Neural progenitor cell (in vitro differentiated cells): ENCODE results near the gene DCDC2. TPM values are rescaled to one million over a fixed set of nuclear protein-coding genes. Genes with fewer than 3 reads are reported as not detected.

ENCODE experiments used
- DNase-seq: peaks from one replicate; pipeline ENCODE4 v3.0.0-alpha.2; 2016; ENCODE audit warnings: low spot score
- H2AFZ ChIP-seq: fragments of 200-600 bp; sonication (generic); replicated peaks from 2 replicates; pipeline ENCODE4 v1.6.1; 2016; ENCODE audit warnings: antibody characterized with exemption
- H3F3A ChIP-seq: fragments of 200-600 bp; sonication (generic); 2 replicates; pipeline ENCODE4 v1.6.1; 2016; ENCODE audit warnings: antibody characterized with exemption, low read depth
- H3K27ac ChIP-seq: fragments of 200-600 bp; sonication (generic); 2 replicates; pipeline ENCODE4 v1.5.1; 2016; ENCODE audit warnings: mild to moderate bottlenecking
- H3K27me3 ChIP-seq: fragments of 200-600 bp; sonication (generic); 2 replicates; pipeline ENCODE4 v1.6.1; 2016; ENCODE audit warnings: mild to moderate bottlenecking, moderate library complexity
- H3K36me3 ChIP-seq: fragments of 200-600 bp; sonication (generic); 2 replicates; pipeline ENCODE4 v1.5.1; 2016
- H3K4me1 ChIP-seq: fragments of 200-600 bp; sonication (generic); 2 replicates; pipeline ENCODE4 v1.6.1; 2016; ENCODE audit warnings: mixed run types
- H3K4me2 ChIP-seq: fragments of 200-600 bp; sonication (generic); 2 replicates; pipeline ENCODE4 v1.6.1; 2016
- H3K4me3 ChIP-seq: fragments of 200-600 bp; sonication (generic); 2 replicates; pipeline ENCODE4 v1.5.1; 2016
- H3K79me2 ChIP-seq: fragments of 200-600 bp; sonication (generic); 2 replicates; pipeline ENCODE4 v1.6.1; 2016; ENCODE audit warnings: low read depth
- H3K9ac ChIP-seq: fragments of 200-600 bp; sonication (generic); 2 replicates; pipeline ENCODE4 v1.6.1; 2016
- H3K9me3 ChIP-seq: fragments of 200-600 bp; sonication (generic); 2 replicates; pipeline ENCODE4 v1.5.1; 2016; ENCODE audit warnings: low read depth
- H4K20me1 ChIP-seq: fragments of 200-600 bp; sonication (generic); 2 replicates; pipeline ENCODE4 v1.6.1; 2016; ENCODE audit warnings: low read depth
- H3K27ac Mint-ChIP-seq: 3 replicates; pipeline ENCODE4 v1.8.0; 2021; ENCODE audit warnings: mixed read lengths
- H3K27me3 Mint-ChIP-seq: 2 replicates; pipeline ENCODE4 v1.8.0; 2022; ENCODE audit warnings: low read depth, mild to moderate bottlenecking, inconsistent platforms, moderate library complexity, mixed read lengths; ENCODE audit not compliant: insufficient read depth
- H3K36me3 Mint-ChIP-seq: 3 replicates; pipeline ENCODE4 v1.8.0; 2021; ENCODE audit warnings: mixed read lengths
- H3K4me1 Mint-ChIP-seq: 3 replicates; pipeline ENCODE4 v1.8.0; 2021; ENCODE audit warnings: mixed read lengths
- H3K4me3 Mint-ChIP-seq: 3 replicates; pipeline ENCODE4 v1.8.0; 2021; ENCODE audit warnings: mild to moderate bottlenecking, moderate library complexity, mixed read lengths
- H3K9me3 Mint-ChIP-seq: 3 replicates; pipeline ENCODE4 v1.8.0; 2020; ENCODE audit warnings: mixed read lengths
- EZH2 ChIP-seq: fragments of 200-600 bp; sonication (generic); IDR thresholded peaks from 2 replicates; pipeline ENCODE4 v1.6.1; 2017; ENCODE audit warnings: antibody characterized with exemption, mild to moderate bottlenecking, moderate library complexity
- EZH2phosphoT487 ChIP-seq: fragments of 200-600 bp; sonication (generic); IDR thresholded peaks from 2 replicates; pipeline ENCODE4 v1.6.1; 2017; ENCODE audit warnings: antibody characterized with exemption
- total RNA-seq: library from RNA; depleted of rRNA; stranded (reverse); fragments of >200 nt; gene quantifications from 2 replicates; pipeline ENCODE4 v1.2.3, GENCODE V29; 2015; ENCODE audit warnings: low replicate concordance
- TF ChIP-seq, protein P1 (sequence below): fragments of 200-600 bp; sonication (generic); IDR thresholded peaks from 2 replicates; pipeline ENCODE4 v1.5.1; 2017; ENCODE audit warnings: antibody characterized with exemption, mild to moderate bottlenecking

The DCDC2 gene
- total RNA-seq, 1 donor from 2014 or later, result not detected

DNA sequence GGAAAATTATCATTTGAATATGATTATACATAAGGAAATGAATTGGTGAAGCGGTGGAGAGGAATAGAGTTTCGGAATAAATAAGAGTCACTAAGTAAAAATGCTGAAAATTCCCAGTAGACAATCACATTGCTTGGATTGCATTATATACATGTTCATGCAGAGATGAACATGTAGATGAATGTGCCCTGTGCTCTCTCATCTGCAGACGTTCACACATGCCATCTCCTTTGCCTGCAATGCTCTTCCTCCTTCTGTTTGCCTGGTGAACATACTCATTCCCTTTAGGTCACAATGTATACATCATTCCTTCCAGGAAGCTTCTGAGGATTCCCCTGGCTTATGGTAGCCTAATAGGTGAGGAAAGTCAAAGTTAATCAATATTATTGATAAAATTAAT, 17.9 kb downstream of the DCDC2 start:
- Mint-ChIP-seq H3K27me3 (no peaks in the 10 kb centered on the region), H3K36me3 (no peaks in the 10 kb centered on the region), H3K4me3 (no peak overlapping the region), H3K27ac (no peak overlapping the region), H3K9me3 (peaks cover 12% of the 10 kb centered on the region), H3K4me1 (no peaks in the 10 kb centered on the region)
- Histone ChIP-seq H3K9me3 (no peaks in the 10 kb centered on the region), H3K27me3 (no peaks in the 10 kb centered on the region), H3K4me3 (no peak overlapping the region), H3K79me2 (no peaks in the 10 kb centered on the region), H3K4me2 (no peak overlapping the region), H3F3A (no peaks in the 10 kb centered on the region), H4K20me1 (no peaks in the 10 kb centered on the region), H3K4me1 (no peaks in the 10 kb centered on the region), H3K36me3 (no peaks in the 10 kb centered on the region), H3K27ac (no peak overlapping the region), H3K9ac (no peak overlapping the region), H2AFZ (no peak overlapping the region)
- TF ChIP-seq, protein P1, sequence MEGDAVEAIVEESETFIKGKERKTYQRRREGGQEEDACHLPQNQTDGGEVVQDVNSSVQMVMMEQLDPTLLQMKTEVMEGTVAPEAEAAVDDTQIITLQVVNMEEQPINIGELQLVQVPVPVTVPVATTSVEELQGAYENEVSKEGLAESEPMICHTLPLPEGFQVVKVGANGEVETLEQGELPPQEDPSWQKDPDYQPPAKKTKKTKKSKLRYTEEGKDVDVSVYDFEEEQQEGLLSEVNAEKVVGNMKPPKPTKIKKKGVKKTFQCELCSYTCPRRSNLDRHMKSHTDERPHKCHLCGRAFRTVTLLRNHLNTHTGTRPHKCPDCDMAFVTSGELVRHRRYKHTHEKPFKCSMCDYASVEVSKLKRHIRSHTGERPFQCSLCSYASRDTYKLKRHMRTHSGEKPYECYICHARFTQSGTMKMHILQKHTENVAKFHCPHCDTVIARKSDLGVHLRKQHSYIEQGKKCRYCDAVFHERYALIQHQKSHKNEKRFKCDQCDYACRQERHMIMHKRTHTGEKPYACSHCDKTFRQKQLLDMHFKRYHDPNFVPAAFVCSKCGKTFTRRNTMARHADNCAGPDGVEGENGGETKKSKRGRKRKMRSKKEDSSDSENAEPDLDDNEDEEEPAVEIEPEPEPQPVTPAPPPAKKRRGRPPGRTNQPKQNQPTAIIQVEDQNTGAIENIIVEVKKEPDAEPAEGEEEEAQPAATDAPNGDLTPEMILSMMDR, result no peak
- TF ChIP-seq EZH2phosphoT487 (no peak), EZH2 (no peak)
- no peak for DNase-seq

DNA sequence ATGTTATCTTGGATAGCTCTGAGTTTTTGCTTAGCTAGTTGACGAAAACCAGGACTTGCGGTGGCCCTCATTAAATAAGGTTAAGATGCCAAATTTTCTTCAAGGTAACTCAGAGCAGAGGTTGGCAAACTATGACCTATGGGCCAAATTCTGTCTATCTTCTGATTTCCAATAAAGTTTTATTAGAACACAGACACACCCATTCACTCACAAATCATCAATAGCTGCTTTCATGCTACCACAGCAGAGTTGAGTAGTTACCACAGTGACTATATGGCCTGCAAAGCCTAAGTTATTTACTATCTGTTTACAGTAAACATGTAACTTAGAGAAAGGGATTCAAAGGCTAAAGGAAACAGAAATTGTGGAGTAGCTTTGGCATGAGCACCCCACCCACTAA, 23.6 kb downstream of the DCDC2 start:
- Histone ChIP-seq H4K20me1 (no peaks in the 10 kb centered on the region), H3K9me3 (no peaks in the 10 kb centered on the region), H3K27me3 (no peaks in the 10 kb centered on the region), H3K4me3 (no peak overlapping the region), H3K27ac (no peak overlapping the region), H3K79me2 (no peaks in the 10 kb centered on the region), H3K36me3 (no peaks in the 10 kb centered on the region), H3F3A (no peaks in the 10 kb centered on the region), H3K9ac (no peak overlapping the region), H2AFZ (no peak overlapping the region), H3K4me1 (no peaks in the 10 kb centered on the region), H3K4me2 (no peak overlapping the region)
- Mint-ChIP-seq H3K27me3 (no peaks in the 10 kb centered on the region), H3K4me1 (peaks cover 6% of the 10 kb centered on the region), H3K27ac (no peak overlapping the region), H3K36me3 (no peaks in the 10 kb centered on the region), H3K4me3 (no peak overlapping the region), H3K9me3 (peaks cover 12% of the 10 kb centered on the region)
- DNase-seq, result no peak
- TF ChIP-seq, protein P1, result no peak
- TF ChIP-seq EZH2phosphoT487 (no peak), EZH2 (no peak)

DNA sequence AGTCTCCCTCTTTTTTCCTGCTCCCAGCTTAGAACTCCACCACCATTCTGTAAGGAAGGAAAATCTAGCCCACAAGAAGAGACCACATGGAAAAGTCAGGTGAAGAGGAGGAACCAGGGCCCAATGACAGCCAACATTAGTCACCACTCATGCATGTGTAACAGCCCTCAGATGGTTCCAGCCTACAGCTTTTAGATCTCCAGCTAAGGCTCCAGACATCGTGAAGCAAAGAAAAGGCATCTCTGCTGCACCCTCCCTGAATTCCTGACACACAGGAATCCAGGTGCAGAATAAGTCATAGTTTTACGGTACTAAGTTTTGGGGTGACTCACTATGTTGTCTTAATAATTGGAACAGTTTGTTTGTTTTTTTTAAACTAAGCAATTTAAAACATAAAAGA, 25.5 kb downstream of the DCDC2 start:
- H3K27ac ChIP-seq, result no peak overlapping the region
- no peaks in the 10 kb centered on the region for H3K27me3 ChIP-seq
- no peak for DNase-seq
- no peaks in the 10 kb centered on the region for H4K20me1 ChIP-seq
- H3K4me1 ChIP-seq, result no peaks in the 10 kb centered on the region
- Mint-ChIP-seq H3K36me3 (no peaks in the 10 kb centered on the region), H3K27ac (no peak overlapping the region), H3K4me1 (peaks cover 6% of the 10 kb centered on the region), H3K9me3 (no peaks in the 10 kb centered on the region), H3K27me3 (peaks cover 3% of the 10 kb centered on the region), H3K4me3 (no peak overlapping the region)
- no peaks in the 10 kb centered on the region for H3K79me2 ChIP-seq
- no peak overlapping the region for H3K4me3 ChIP-seq
- H2AFZ ChIP-seq, result no peak overlapping the region
- H3F3A ChIP-seq, result no peaks in the 10 kb centered on the region
- no peaks in the 10 kb centered on the region for H3K9me3 ChIP-seq
- no peak overlapping the region for H3K9ac ChIP-seq
- H3K36me3 ChIP-seq, result no peaks in the 10 kb centered on the region
- no peak overlapping the region for H3K4me2 ChIP-seq
- TF ChIP-seq EZH2 (no peak), EZH2phosphoT487 (no peak)
- TF ChIP-seq, protein P1, result no peak
